Ishikawa (cell line): ENCODE results near the gene ZNF184.

Experiments
- CEBPB ChIP-seq: IDR thresholded peaks from 2 replicates; pipeline ENCODE4 v1.6.1; 2012
- CREB1 ChIP-seq: IDR thresholded peaks from 2 replicates; pipeline ENCODE4 v1.6.1; 2012; ENCODE audit warnings: low read depth
- EGR1 ChIP-seq: IDR thresholded peaks from 2 replicates; pipeline ENCODE4 v1.6.1; 2012
- EP300 ChIP-seq: IDR thresholded peaks from 2 replicates; pipeline ENCODE4 v1.6.1; 2012; ENCODE audit warnings: borderline replicate concordance
- MAX ChIP-seq: IDR thresholded peaks from 2 replicates; pipeline ENCODE4 v1.6.1; 2012
- RAD21 ChIP-seq: IDR thresholded peaks from 2 replicates; pipeline ENCODE4 v1.6.1; 2012; ENCODE audit warnings: low read depth
- REST ChIP-seq: IDR thresholded peaks from 2 replicates; pipeline ENCODE4 v1.6.1; 2012; ENCODE audit warnings: low read depth, mild to moderate bottlenecking
- TAF1 ChIP-seq: IDR thresholded peaks from 2 replicates; pipeline ENCODE4 v1.6.1; 2012; ENCODE audit warnings: low read depth, mild to moderate bottlenecking
- YY1 ChIP-seq: IDR thresholded peaks from 2 replicates; pipeline ENCODE4 v1.6.1; 2012; ENCODE audit warnings: low read depth
- ZBTB7A ChIP-seq: IDR thresholded peaks from 2 replicates; pipeline ENCODE4 v1.6.1; 2012; ENCODE audit warnings: low read depth

GRCh38 chr6:27478141-27478705, 5.3 kb upstream of the ZNF184 start:
- TF ChIP-seq EGR1 (no peak), EP300 (no peak), TAF1 (no peak), ZBTB7A (no peak), RAD21 (no peak), CEBPB (no peak), YY1 (no peak), MAX (no peak), CREB1 (no peak), REST (no peak)
